ENCODE results near the gene HSDL1. TPM values are rescaled to one million over a fixed set of nuclear protein-coding genes. Genes with fewer than 3 reads are reported as not detected.

HSDL1 gene
- total and polyA plus RNA-seq, 2 donors (not counting 1 experiment from before 2014, with no cell fraction given), result 12.4 to 30.8 TPM

GRCh38 chr16:84184775-84185174 is 39.8 kb upstream of the HSDL1 start:
- Histone ChIP-seq H3K4me1 (ENCODE audit: control insufficient read depth in 2 of 2, insufficient read depth in 2 of 2, low read length in 2 of 2) (peaks cover 7 to 10% of the 10 kb centered on the region in 2 donors), H3K9ac (ENCODE audit: low read length) (no peak overlapping the region), H3K27ac (ENCODE audit: low read length in 2 of 2) (no peak overlapping the region), H3K9me3 (ENCODE audit: control extremely low read depth in 1 of 3, control insufficient read depth in 2 of 3, insufficient read depth in 1 of 3, low read length in 2 of 3) (no peaks in the 10 kb centered on the region), H3K79me2 (ENCODE audit: control insufficient read depth, insufficient read depth, low read length) (peaks cover 41% of the 10 kb centered on the region), H3K36me3 (replicated peaks in 1 of 2; ENCODE audit: control extremely low read depth in 1 of 2, control insufficient read depth in 1 of 2, extremely low read depth in 1 of 2, insufficient read depth in 2 of 2, low read length in 1 of 2) (peaks cover 0 to 53% of the 10 kb centered on the region in 2 experiments), H3K4me2 (replicated peaks; ENCODE audit: low read depth, low read length, poor library complexity, severe bottlenecking) (no peak overlapping the region), H2AFZ (ENCODE audit: insufficient read depth, low read depth, low read length, poor library complexity, severe bottlenecking) (no peak overlapping the region), H4K20me1 (ENCODE audit: control insufficient read depth, insufficient read depth, low read length, poor library complexity, severe bottlenecking) (peaks cover 8% of the 10 kb centered on the region), H3K4me3 (ENCODE audit: control extremely low read depth in 1 of 5, extremely low read depth in 1 of 5, insufficient read depth in 1 of 5, low read depth in 2 of 5, low read length in 4 of 5) (no peak overlapping the region), H3K27me3 (replicated peaks in 1 of 4; ENCODE audit: control extremely low read depth in 1 of 4, control insufficient read depth in 3 of 4, insufficient read depth in 4 of 4, low read length in 3 of 4) (no peaks in the 10 kb centered on the region)
- peak; percentile 4 for DNase-seq
- WGBS (ENCODE audit: insufficient coverage), result 98% methylated on average over 10 of the region's 10 CpGs
- no peak for ATAC-seq (ENCODE audit: low read depth)
- Mint-ChIP-seq H3K9me3 (ENCODE audit: insufficient read depth) (no peaks in the 10 kb centered on the region), H3K4me3 (peak overlapping the region; percentile 96), H3K27ac (no peak overlapping the region), H3K4me1 (peaks cover 22% of the 10 kb centered on the region), H3K27me3 (no peaks in the 10 kb centered on the region)
- TF ChIP-seq EZH2 (IDR thresholded peaks at IDR 0.05; ENCODE audit: borderline replicate concordance, insufficient read depth, low read depth, low read length, poor library complexity, severe bottlenecking), result no peak
- TF ChIP-seq, protein P1, sequence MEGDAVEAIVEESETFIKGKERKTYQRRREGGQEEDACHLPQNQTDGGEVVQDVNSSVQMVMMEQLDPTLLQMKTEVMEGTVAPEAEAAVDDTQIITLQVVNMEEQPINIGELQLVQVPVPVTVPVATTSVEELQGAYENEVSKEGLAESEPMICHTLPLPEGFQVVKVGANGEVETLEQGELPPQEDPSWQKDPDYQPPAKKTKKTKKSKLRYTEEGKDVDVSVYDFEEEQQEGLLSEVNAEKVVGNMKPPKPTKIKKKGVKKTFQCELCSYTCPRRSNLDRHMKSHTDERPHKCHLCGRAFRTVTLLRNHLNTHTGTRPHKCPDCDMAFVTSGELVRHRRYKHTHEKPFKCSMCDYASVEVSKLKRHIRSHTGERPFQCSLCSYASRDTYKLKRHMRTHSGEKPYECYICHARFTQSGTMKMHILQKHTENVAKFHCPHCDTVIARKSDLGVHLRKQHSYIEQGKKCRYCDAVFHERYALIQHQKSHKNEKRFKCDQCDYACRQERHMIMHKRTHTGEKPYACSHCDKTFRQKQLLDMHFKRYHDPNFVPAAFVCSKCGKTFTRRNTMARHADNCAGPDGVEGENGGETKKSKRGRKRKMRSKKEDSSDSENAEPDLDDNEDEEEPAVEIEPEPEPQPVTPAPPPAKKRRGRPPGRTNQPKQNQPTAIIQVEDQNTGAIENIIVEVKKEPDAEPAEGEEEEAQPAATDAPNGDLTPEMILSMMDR (IDR thresholded peaks at IDR 0.05), result no peak
- POLR2A ChIA-PET, result no interaction called here
- intact Hi-C loops (cut with micrococcal nuclease), result loop anchor here (5.0 to 10.0 kb wide), 2 partner anchors 227 to 320 kb away; partner anchors contain the start of gene MEAK7
- CTCF ChIA-PET, result interaction anchor here (4.7 kb wide), 1 partner anchor 100 kb away, joined by 60 read pairs; no protein-coding TSS in a partner anchor

DNA sequence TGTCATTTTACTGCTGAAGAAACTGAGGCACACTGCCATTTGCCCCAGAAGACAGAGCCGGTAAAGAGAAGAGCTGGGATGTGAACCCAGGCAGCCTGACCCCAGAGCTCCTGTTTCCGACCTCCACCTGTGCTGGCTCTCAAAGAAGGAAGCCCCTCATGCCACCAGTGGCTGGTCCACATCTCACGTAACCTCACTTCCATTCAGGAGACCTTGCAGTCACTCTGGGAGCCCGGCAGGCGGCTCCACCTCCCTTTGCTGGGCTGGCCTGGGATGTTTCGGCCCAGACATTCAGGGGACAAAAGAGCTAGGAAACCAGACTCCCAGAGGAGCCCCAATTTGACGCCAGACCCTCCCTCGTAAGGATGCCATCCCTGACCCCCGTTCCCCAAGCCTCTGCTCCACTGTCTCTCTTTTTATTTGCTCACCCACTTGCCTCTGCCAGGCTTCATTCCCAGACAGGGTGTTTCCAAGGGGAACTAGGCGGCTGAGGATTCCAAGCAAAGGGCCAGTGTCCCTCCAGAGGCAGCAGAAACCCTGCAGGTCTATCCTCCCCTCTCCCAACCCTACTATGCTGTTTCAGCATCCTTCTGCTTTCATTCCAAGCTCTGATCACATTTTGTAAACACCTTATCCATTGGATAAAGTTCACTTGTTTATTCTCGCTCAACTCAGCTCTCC is 39.1 kb upstream of the HSDL1 start:
- ATAC-seq (ENCODE audit: low read depth) (no peak), DNase-seq (no peak)
- Histone ChIP-seq H3K79me2 (ENCODE audit: control insufficient read depth, insufficient read depth, low read length) (peaks cover 41% of the 10 kb centered on the region), H3K4me1 (ENCODE audit: control insufficient read depth in 2 of 2, insufficient read depth in 2 of 2, low read length in 2 of 2) (peaks cover 7 to 10% of the 10 kb centered on the region in 2 donors), H3K4me2 (replicated peaks; ENCODE audit: low read depth, low read length, poor library complexity, severe bottlenecking) (no peak overlapping the region), H3K27ac (ENCODE audit: low read length in 2 of 2) (no peak overlapping the region), H3K4me3 (ENCODE audit: control extremely low read depth in 1 of 5, extremely low read depth in 1 of 5, insufficient read depth in 1 of 5, low read depth in 2 of 5, low read length in 4 of 5) (no peak overlapping the region), H3K9ac (ENCODE audit: low read length) (no peak overlapping the region), H2AFZ (ENCODE audit: insufficient read depth, low read depth, low read length, poor library complexity, severe bottlenecking) (no peak overlapping the region), H3K27me3 (replicated peaks in 1 of 4; ENCODE audit: control extremely low read depth in 1 of 4, control insufficient read depth in 3 of 4, insufficient read depth in 4 of 4, low read length in 3 of 4) (no peaks in the 10 kb centered on the region), H3K36me3 (replicated peaks in 1 of 2; ENCODE audit: control extremely low read depth in 1 of 2, control insufficient read depth in 1 of 2, extremely low read depth in 1 of 2, insufficient read depth in 2 of 2, low read length in 1 of 2) (peaks cover 0 to 59% of the 10 kb centered on the region in 2 experiments), H4K20me1 (ENCODE audit: control insufficient read depth, insufficient read depth, low read length, poor library complexity, severe bottlenecking) (peaks cover 8% of the 10 kb centered on the region), H3K9me3 (ENCODE audit: control extremely low read depth in 1 of 3, control insufficient read depth in 2 of 3, insufficient read depth in 1 of 3, low read length in 2 of 3) (no peaks in the 10 kb centered on the region)
- H3K9me3 Mint-ChIP-seq (ENCODE audit: insufficient read depth), result no peaks in the 10 kb centered on the region
- intact Hi-C loops (cut with micrococcal nuclease), result loop anchor here (10.0 kb wide), 1 partner anchor 321 kb away; the partner anchor contains the start of gene MEAK7
- CTCF ChIA-PET, result no interaction called here
- POLR2A ChIA-PET, result no interaction called here
- H3K4me3 Mint-ChIP-seq, result peak overlapping the region; percentile 26
- WGBS (ENCODE audit: insufficient coverage), result 98% methylated on average over 11 of the region's 11 CpGs
- no peaks in the 10 kb centered on the region for H3K27me3 Mint-ChIP-seq
- H3K27ac Mint-ChIP-seq, result no peak overlapping the region
- TF ChIP-seq, protein P1 (IDR thresholded peaks at IDR 0.05), result no peak
- TF ChIP-seq EZH2 (IDR thresholded peaks at IDR 0.05; ENCODE audit: borderline replicate concordance, insufficient read depth, low read depth, low read length, poor library complexity, severe bottlenecking), result no peak
- peaks cover 22% of the 10 kb centered on the region for H3K4me1 Mint-ChIP-seq

Measured in B cell (primary cell).